ENCODE measurements around the gene KLF16. TPM values are rescaled to one million over a fixed set of nuclear protein-coding genes. Genes with fewer than 3 reads are reported as not detected.
"Not testable (repeated sequence)": the region's sequence is repeated elsewhere in the genome, so short reads cannot be mapped to it uniquely, and the experiment has no call there.

Gene KLF16
- total RNA-seq, 1 donor from 2014 or later, result 15.2 TPM

GRCh38 chr19:1884291-1884718 lies 20.9 kb upstream of the KLF16 start:
- Histone ChIP-seq H3K9me3 (no peaks in the 10 kb centered on the region), H3K36me3 (peaks cover 0 to 3% of the 10 kb centered on the region in 2 donors), H3K4me1 (peaks cover 15 to 26% of the 10 kb centered on the region in 2 donors), H3K27me3 (no peaks in the 10 kb centered on the region), H3K4me3 (peak overlapping the region; percentile 93 to 100), H3K27ac (peak overlapping the region; percentile 84 to 88)
- TF ChIP-seq, protein P1, sequence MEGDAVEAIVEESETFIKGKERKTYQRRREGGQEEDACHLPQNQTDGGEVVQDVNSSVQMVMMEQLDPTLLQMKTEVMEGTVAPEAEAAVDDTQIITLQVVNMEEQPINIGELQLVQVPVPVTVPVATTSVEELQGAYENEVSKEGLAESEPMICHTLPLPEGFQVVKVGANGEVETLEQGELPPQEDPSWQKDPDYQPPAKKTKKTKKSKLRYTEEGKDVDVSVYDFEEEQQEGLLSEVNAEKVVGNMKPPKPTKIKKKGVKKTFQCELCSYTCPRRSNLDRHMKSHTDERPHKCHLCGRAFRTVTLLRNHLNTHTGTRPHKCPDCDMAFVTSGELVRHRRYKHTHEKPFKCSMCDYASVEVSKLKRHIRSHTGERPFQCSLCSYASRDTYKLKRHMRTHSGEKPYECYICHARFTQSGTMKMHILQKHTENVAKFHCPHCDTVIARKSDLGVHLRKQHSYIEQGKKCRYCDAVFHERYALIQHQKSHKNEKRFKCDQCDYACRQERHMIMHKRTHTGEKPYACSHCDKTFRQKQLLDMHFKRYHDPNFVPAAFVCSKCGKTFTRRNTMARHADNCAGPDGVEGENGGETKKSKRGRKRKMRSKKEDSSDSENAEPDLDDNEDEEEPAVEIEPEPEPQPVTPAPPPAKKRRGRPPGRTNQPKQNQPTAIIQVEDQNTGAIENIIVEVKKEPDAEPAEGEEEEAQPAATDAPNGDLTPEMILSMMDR (IDR thresholded peaks at IDR 0.05), result no peak
- intact Hi-C loops (cut with DNase I), result loop anchor here (2.0 kb wide), 2 partner anchors 20 kb away; partner anchors contain the start of genes ADAT3 and SCAMP4
- no peak for DNase-seq (ENCODE audit: low spot score in 2 of 2)

- no peaks in the 10 kb centered on the region for H3K27me3 ChIP-seq
- H3K4me3 ChIP-seq, result peak overlapping the region; percentile 93 to 100
- peaks cover 15 to 26% of the 10 kb centered on the region in 2 donors for H3K4me1 ChIP-seq
- no peaks in the 10 kb centered on the region for H3K9me3 ChIP-seq
- peak overlapping the region; percentile 12 to 21 for H3K27ac ChIP-seq
- H3K36me3 ChIP-seq, result peaks cover 0 to 3% of the 10 kb centered on the region in 2 donors
- intact Hi-C loops (cut with DNase I), result loop anchor here (2.0 kb wide), 2 partner anchors 19 to 21 kb away; partner anchors contain the start of genes ADAT3 and SCAMP4
- no peak for DNase-seq (ENCODE audit: low spot score in 2 of 2)
- TF ChIP-seq, protein P1 (IDR thresholded peaks at IDR 0.05), result no peak
Observed at GRCh38 chr19:1883784-1884183, 20.4 kb upstream of the KLF16 start.

DNA sequence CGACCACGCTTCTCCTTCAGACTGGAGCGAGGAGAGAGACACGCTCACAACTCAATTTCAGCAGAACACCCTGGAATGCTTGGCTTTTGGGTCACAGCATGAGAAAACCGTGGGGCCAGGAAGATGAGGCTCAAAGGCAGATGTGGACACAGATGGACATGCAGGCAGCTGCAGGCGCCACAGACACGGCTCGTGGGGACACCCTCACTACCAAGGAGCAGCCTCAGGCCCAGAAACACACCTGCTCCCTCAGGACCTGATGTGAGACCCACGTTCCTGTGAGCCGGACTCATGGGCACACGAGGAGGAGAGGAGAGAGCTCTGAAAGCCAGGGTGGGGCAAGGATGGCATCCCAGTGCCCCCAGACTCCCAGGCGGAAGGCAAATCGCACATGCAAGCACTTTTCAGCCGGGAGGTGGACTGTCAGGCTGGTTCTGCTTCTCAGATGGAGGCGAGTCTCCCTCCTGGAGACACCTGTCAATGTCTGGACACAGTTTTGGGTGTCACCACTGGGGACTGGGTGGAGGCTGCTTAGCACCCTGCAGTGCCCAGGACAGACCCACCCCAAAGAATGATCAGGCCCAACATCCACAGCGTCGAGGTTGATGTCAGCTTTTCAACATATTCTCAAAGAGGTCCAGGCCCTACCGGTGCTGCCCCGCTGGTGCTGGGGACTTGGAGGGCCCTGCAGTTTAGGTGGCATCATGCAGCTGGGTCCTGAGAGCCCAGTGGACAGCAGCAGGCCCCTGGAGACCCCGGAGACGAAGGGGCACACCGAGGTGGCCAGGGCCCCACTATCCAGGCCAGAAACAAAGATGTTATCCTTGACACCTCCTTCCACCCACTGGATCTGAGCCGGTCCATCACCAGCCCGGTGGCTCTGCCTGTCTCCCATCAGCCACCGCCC lies 19.7 kb upstream of the KLF16 start:
- Histone ChIP-seq H3K4me1 (peaks cover 15 to 26% of the 10 kb centered on the region in 2 donors), H3K27ac (peak overlapping the region; percentile 3 to 12), H3K36me3 (peaks cover 0 to 3% of the 10 kb centered on the region in 2 donors), H3K9me3 (no peaks in the 10 kb centered on the region), H3K27me3 (no peaks in the 10 kb centered on the region), H3K4me3 (peak overlapping the region in 1 of 2 donors; percentile 100)
- intact Hi-C loops (cut with DNase I), result no loop called here
- TF ChIP-seq, protein P1 (IDR thresholded peaks at IDR 0.05), result no peak
- no peak for DNase-seq (ENCODE audit: low spot score in 2 of 2)

GRCh38 chr19:1882089-1882785 lies 18.9 kb upstream of the KLF16 start:
- intact Hi-C loops (cut with DNase I), result no loop called here
- Histone ChIP-seq H3K36me3 (peaks cover 0 to 3% of the 10 kb centered on the region in 2 donors), H3K27ac (peak overlapping the region in 1 of 2 donors; percentile 11), H3K4me1 (peaks cover 15 to 26% of the 10 kb centered on the region in 2 donors), H3K9me3 (no peaks in the 10 kb centered on the region), H3K27me3 (no peaks in the 10 kb centered on the region), H3K4me3 (peak overlapping the region in 1 of 2 donors; percentile 100)
- TF ChIP-seq, protein P1 (IDR thresholded peaks at IDR 0.05), result no peak
- peak in 1 of 2 donors; percentile 66 for DNase-seq (ENCODE audit: low spot score in 2 of 2)

DNA sequence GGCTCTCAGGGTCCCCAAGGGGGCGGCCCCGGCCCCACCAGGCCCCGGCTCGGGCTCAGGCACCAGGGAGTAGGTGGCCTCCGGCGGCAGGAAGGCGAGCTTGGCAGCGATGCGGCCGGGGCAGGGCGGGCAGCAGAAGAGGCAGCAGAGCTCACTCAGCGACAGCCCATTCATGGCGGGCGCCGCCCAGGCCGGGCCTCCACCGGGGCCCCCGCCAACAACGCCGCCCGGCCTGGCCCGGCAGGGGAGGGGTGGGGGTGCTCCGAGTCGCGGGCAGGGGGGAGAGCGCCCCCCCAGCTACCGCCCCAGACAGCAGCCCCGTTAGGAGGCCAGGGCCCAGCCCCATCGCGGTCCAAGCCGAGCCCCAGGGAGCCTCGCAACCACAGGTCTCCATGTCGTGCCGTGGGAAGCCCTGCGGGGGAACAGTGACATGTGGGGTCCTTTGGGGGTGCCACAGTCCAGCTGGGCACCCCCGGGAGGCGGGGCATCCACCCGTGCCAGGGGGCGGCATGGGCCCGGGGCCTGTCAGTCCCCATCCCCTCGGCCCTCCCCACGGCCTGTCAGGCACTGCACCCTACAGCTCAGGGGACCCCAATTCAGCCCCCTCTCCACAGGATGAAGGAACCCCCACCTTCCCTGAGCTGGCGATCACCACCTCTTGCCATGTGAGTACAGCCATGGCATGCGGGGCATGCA lies 18.2 kb upstream of the KLF16 start:
- H3K9me3 ChIP-seq; H3K36me3 ChIP-seq; intact Hi-C loops (cut with DNase I); H3K27me3 ChIP-seq; DNase-seq (ENCODE audit: low spot score in 2 of 2): not testable (repeated sequence)
- peak overlapping the region in 1 of 2 donors; percentile 11 for H3K27ac ChIP-seq
- H3K4me1 ChIP-seq, result peaks cover 15 to 29% of the 10 kb centered on the region in 2 donors
- peak overlapping the region in 1 of 2 donors; percentile 6 for H3K4me3 ChIP-seq
